GM18511 (cell line): Measurements from ENCODE around the gene SMIM44.
"Not testable (repeated sequence)": the region's sequence is repeated elsewhere in the genome, so short reads cannot be mapped to it uniquely, and the experiment has no call there.

Source experiments
- ATAC-seq: cut with Tn5 transposase; IDR thresholded peaks from one replicate; pipeline ENCODE4 v1.9.1; 2021; ENCODE audit warnings: mild to moderate bottlenecking, moderate library complexity; ENCODE audit not compliant: unreplicated experiment

The SMIM44 gene

DNA sequence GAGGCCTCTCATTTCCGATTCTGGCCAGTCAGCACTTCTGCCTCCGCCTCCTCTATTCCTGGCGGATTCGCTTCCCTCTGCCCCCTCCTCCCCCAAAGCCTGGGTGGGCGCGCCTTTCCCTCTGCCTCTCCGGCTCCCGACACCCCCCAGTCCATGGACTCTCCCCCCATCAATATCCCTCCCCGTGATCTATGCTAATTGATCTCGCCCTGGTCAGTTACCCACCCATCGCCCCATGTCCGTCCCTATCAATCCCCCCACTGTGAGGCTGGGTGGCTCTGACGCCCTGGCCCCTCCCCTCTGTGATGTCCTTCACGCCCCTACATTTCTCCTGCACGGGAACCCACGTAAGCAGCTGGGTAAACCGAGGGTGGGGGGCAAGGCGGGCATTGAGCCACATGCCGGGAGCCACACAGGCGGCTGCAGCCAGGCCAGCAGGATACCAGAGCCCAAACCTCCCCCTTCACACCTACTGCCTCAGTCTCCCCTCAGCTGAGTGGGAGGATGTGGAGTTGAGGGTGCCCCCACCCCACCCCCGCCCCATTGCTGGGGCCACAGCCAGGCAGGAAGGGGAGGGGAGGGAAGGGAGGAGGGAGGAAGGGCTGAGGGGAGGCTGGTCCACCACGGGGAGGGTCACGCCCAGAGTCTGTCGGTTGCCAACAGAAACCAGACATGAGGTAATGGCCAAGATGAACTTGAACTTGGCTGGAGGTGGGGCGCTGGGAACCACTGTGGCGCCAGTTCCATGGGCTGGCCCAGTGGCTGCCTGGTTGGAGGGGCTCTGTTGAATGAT, 24.0 kb downstream of the SMIM44 start:
- ATAC-seq, result no peak

DNA sequence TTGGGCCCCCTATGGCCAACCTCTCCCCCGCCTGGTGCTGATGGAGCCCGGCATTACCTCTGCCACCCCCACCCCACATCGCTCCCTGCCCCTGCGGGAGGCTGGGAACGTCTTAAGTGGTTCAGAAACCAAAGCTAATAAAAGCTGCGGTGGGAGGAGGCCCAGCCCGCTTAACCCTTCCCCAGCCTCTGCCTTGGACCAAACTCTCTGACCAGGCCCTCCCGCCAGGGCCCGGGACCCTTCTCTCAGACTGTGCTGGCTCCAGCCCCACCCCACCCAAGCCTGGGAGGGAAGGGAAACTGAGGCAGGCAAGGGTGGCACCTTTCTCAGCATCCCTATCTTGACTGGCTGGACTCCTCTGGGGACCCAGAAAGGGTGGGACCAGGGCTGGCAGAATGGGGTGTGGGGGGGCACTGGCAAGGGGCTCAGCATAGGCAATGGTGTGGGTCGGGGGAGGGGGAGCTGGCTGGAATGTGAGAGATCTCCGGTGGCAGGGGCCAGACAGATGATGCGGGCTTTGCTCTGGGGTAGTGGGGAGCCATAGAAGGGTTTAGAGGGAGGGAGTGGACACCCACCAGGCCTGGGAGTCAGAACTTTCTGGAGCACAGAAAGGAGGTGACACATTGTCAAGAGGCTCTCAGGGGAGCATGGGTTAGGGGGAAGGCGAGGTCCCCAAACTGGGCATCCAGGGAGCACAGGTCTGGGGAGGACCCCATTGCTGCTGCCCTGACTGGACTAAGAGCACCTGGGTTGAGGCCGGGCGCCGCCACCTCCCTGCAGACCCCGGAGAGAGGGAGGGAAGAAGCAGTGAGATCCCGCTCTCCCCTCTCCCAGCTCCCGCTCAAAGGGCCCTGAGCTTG, 24.8 kb downstream of the SMIM44 start:
- no peak for ATAC-seq

DNA sequence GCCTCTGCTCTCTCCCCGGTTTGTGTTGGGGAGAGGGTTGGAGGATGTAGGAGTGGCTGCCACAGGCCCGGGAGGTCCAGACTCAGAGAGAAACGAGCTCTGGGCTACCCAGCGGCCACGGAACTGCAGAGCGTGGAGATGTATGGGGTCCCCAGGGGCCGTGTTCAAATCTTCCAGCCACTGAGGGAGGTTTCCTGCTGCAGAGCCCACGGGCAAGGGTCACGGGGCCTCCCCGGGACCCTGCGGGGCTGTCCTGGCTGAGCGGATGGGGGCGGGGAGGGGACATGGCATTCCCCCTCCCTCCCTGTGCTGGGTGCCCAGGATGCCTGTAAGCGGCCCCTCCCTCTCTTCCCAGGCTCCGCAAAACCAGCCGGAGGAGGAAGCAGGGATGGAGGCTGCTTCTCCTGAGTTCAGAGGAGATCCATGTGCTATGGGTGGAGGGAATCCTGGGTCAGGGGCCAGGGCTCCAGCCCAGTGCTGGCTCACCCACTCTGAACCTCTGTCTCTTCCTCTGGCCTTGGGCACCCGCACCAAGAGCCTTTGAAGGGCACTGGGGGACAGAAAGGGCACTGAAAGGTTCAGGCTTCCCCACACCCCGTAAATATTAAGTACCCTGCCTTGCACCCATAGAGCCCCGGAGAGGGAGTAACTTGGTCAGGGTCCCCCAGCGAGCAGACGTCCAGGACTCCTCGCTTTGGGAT, 25.6 kb downstream of the SMIM44 start:
- ATAC-seq, result no peak

DNA sequence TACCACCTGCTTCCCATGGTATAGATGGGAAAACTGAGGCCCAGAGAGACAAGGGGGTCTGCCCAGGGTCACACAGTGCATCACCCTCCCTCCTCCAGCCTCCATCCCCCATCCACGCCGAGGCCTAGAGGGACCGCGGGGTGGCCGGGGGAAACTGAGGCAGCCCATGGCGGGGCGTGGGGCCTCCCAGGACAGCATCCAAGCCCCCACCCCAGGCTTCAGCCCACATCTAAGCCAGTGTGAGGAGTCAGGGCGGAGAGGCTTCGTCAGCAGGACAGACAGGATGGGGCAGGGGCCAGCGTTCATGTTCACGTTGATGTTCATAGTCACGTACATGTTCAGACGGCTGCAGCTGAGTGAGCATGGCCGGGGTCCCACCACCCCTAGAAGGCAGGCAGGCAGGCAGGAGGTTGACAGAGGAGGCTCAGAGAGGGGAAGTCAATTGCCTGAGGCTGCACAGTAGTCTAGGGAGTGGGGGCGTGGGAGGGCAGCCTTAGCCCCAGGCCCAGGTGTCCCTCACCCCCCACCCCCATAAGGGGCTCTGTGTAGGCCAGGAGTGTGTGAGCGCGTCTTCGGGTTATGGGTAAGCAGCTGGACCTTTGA, 26.2 kb downstream of the SMIM44 start:
- no peak for ATAC-seq

DNA sequence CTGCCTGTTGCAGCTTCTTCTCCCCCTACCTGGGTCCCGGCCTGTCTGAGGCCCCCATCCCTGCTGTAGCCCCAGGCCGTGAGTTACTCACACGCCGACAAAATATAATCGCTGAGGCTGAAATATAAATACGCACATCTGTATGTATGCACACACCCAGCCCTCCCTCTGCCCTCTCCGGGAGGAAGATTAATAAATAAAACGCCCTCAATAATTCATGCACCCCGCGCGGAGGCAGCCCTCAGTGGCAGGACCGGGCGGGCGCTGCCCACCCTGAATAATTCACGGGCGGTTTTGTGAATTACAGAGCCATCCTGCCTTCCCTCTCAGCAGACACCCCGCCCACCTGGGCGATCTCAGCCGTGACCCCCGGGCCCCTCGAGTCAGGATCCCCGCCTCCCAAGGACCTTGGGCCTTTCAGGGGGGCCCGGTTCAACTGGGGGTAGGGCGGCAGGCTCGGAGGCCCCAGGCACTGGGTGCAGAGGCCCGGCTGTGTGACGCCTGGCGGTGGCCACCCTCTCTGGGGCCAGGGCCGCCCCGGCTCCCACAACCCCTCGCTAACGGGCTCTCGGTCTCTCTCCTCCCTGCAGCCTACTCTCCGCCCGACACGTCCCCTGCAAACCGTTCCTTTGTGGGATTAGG, 27.2 kb downstream of the SMIM44 start:
- no peak for ATAC-seq

DNA sequence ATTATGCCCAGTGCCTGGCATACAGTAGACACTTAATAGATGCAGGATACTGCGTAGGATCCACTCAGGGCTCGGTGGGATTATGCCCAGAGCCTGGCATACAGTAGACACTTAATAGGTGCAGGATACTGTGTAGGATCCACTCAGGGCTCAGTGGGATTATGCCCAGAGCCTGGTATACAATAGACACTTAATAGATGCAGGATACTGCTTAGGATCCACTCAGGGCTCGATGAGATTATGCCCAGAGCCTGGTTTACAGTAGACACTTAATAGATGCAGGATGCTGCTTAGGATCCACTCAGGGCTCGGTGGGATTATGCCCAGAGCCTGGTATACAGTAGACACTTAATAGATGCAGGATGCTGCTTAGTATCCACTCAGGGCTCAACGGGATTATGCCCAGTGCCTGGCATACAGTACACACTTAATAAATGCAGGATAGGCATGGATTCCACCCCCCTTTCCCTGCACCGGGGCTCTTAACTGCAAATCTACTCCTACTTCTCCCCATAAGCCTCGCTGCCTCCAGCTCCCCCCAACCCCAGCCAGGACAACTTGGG, 27.8 kb downstream of the SMIM44 start:
- no peak for ATAC-seq

DNA sequence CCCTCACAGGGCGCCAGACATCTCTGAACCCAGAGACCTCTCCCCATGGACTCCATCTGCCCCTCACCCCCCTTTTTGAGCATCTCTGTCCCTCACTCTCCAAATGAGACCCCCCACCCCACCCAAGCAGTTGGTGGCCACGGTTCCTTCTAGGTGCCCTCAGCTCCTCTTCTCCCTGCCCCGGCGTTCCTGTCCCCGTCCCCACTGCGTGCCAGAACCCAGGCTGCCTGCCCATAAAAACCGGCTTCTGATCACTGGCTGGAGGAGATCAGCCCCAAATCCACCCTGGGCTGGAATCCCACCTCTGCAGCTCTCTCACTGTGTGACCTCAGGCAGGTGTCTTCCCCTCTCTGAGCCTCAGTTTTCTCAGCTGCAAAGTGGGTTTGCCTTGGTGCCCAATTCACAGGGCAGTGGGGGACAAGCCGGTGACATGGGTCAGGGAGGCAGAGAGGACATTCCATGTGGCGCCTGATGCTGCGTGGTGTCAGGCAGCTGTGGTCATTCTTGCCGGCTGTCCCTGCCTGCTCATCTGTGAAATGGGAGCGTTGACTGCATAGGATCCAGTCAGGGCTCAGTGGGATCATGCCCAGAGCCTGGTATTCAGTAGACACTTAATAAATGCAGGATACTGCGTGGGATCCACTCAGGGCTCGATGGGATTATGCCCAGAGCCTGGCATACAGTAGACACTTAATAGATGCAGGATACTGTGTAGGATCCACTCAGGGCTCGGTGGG, 28.4 kb downstream of the SMIM44 start:
- no peak for ATAC-seq

DNA sequence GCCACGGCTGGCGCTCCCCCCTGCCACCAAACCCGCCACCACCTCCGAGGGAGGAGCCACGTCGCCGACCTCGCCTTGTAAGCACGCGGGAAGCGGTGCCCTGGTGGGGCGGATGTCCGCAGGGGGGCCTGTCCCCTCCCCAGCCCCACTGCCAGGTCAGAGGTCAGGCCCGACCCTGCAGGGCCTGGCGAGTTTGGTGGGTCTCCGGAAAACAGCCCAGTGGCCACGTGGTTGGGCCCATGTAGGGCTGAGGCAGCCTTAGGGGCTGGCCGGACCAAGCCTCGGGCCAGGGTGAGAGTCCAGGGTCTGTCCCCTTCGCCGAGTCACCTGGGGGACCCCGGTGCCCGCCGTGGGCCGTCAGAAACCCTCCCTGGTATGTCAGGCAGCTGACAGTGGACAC, 29.4 kb downstream of the SMIM44 start:
- ATAC-seq, result no peak

DNA sequence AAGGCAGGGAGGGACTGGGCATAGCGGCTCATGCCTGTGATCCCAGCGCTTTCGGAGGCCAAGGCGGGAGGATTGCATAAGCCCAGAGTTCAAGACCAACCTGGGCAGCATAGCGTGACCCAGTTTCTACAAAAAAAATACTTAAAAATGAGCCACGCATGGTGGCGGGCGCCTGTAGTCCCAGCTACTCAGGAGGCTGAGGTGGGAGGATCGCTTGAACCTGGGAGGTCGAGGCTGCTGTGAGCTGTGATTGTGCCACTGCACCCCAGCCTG, 30.4 kb downstream of the SMIM44 start:
- ATAC-seq, result not testable (repeated sequence)

DNA sequence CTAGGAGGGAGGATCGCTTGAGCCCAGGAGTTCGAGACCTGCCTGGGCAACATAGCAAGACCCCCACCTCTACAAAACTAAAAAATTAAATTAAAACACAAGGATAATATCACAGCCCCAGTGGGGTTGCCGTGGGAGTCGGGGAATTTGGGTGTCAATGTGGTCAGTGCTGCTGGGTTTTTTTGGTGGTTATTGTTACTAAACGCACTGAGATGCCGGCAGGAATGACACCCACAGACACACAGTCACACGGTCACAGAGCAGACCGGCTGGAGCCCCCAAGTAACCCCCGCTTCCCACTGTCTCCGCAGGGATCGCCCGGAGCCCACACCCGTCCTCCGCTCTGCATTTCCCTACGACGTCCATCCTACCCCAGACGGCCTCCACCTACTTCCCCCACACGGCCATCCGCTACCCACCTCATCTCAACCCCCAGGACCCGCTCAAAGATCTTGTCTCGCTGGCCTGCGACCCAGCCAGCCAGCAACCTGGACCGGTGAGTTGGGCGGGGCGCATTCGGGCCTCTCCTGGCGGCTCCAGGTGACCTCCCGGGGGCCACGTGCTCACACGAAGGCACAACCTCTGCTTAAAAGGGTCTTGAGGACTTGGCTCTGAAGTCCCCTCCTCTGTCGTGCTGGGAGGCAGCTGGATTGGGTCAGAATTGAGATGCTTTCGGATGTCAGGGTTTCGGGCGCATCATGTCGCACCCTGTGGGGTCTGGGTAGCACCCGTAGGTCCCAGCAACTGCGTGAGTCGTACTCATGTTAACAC, 30.9 kb downstream of the SMIM44 start:
- no peak for ATAC-seq

DNA sequence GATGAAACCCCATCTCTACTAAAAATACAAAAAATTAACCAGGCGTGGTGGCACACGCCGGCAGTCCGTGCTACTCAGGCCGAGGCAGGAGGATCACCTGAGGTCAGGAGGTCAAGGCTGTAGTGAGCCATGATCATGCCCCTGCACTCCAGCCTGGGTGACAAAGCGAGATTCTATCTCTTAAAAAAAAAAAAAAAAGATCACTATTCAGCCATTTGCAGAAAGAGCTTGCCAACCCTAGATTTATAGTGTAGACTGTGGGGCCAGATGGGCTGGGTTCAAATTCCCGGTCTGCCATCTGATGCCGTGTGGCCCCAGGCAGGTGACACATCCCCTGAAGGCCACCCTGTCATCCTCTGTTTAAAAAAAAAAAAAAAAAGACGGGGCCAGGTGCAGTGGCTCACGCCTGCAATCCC, 31.8 kb downstream of the SMIM44 start:
- ATAC-seq, result no peak

DNA sequence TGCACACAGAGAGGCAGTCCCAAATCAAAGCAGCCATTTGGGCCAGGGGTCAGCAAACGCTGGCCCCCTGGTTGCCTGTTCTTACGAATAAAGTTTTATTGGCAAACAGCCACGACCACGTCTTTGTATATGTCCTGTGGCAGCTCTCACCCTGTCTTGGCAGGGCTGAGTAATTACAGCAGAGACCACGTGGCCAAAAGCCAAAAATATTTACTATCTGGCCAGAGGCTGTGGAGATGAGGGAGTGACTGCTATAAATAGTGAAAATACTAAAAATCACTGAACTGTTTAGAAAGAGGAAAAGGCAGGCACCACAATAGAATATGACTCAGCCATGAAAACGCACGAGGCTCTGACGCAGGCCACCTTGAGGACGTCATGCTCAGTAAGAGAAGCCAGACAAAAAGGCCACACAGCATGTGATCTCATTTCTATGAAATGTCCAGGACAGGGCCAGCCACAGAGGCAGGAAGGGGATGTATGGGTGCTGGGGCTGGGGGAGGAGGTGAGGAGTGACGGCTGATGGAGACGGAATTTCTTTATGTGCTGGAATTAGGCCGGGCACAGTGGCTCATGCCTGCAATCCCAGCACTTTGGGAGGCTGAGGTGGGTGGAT, 32.3 kb downstream of the SMIM44 start:
- no peak for ATAC-seq

DNA sequence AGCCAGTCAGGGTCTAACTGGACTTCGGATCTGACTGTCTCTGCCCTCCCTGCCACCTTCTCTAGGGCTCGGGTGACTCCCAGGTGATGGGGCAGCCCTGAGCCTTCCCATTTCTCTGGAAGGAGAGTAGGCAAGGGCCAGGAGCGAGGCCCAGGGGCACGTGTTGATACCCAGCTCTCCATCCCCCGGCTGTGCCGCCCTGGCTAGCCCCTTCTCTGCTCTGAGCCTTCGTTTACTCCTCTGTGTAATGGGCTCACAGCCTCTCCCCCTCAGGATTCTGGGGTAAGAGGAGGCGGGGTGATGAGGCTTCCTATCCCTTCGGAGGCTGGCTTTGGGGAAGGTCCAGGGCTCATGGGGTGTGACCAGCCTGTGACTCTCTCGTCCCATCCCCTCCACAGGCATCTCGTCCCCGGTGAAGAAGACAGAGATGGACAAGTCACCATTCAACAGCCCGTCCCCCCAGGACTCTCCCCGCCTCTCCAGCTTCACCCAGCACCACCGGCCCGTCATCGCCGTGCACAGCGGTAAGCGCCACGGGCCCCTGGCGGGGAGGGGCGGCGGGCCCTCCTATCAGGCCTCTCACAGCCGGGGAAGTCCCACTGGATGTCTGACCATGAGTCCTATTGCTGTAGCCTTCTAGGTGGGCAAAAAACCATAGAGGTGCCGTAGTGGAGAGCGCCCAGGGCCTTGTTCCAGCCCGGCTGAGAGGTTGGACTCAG, 34.5 kb downstream of the SMIM44 start:
- no peak for ATAC-seq

DNA sequence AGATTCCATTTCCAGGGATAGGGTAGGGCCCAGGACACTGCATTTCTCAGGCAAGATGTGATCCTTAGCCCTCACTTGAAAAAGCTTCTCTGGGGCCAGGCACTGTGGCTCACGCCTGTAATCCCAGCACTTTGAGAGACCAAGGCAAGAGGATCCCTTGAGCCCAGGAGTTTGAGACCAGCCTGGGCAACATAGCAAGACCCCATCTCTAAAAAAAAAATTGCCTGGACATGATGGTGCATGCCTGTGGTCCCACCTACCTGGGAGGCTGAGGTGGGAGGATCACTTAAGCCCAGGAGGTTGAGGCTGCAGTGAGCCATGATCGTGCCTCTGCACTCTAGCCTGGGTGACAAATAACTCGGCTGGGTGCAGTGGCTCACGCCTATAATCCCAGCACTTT, 36.6 kb downstream of the SMIM44 start:
- ATAC-seq, result not testable (repeated sequence)

DNA sequence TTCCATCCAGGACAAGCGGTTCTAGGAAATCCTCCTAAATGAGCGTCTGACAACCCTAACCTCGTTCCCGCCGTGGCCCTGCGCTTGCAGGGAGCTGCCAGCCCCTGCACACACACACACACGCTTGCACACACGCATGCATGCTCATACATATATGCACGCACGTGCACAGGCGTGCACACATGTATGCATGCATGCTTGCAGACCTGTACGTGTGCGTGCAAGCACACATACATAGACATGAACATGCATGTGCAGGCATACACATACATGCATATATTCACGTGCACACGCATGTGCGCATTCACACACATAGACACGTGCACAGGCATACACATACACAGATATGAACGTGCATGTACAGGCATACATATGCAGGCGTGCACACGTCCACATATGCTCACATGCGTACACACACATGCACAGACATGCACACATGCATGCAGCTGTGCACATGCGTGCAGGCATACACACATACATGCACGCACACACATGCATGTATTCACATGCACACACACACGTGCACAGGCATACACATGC, 38.5 kb downstream of the SMIM44 start:
- no peak for ATAC-seq

DNA sequence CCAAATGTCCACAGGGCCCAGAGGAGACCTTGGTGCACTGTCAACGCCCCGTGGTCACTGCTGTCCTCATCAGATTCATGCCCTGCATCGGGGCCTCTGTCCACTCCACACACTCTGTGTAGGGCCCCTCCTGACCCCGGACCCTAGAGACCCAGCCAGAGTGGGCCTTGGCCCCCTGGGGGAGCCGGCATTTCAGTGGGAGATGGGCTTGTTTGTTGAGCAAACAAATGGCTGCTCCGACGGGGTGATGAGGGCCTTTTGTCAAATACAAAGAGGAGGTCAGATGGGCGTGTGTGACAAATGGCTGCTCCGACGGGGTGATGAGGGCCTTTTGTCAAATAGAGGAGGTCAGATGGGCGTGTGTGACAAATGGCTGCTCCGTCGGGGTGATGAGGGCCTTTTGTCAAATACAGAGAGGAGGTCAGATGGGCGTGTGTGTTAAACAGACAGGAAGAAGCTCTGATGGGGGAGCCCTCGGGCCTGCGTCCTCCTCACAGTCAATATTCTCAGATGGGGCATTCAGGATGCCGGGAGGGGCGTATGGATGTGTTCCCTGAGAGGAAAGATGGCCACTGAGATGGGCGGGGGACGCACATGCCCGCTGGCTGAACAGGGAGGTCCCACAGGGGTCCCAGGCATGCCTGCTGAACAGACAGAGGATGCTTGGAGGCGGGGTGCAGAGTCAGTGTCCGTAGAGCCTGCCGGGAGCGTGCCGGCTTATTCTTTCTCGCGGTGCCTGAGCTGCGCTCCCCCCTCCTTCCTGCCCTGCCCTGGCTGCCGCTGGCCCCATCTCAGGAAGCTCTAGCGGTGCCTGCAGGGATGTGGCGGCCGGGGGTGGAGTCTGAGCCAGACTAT, 39.2 kb downstream of the SMIM44 start:
- no peak for ATAC-seq
